H9 (cell line): ENCODE measurements around the gene PFN4. TPM values are rescaled to one million over a fixed set of nuclear protein-coding genes. Genes with fewer than 3 reads are reported as not detected.
A peak's percentile ranks its signal among the peaks of the same experiment; 100 is the strongest.

ENCODE experiments used
- DNase-seq: peaks from one replicate; pipeline ENCODE4 v3.0.0-alpha.2; 2017
- H2AFZ ChIP-seq: one replicate; pipeline ENCODE4 v1.6.1; 2013; ENCODE audit warnings: mild to moderate bottlenecking, low read length, control low read depth, moderate library complexity
- H2AK5ac ChIP-seq: 2 replicates; pipeline ENCODE4 v1.6.1; 2013; ENCODE audit warnings: low read length, control low read depth, mixed read lengths; ENCODE audit not compliant: insufficient read length
- H2BK120ac ChIP-seq: one replicate; pipeline ENCODE4 v1.6.1; 2013; ENCODE audit warnings: low read depth, mild to moderate bottlenecking, low read length, control low read depth, inconsistent platforms; ENCODE audit not compliant: poor library complexity, severe bottlenecking
- H2BK12ac ChIP-seq: 2 replicates; pipeline ENCODE4 v1.6.1; 2013; ENCODE audit warnings: low read length, control low read depth, mixed read lengths, low read depth; ENCODE audit not compliant: insufficient read length
- H2BK15ac ChIP-seq: 2 replicates; pipeline ENCODE4 v1.6.1; 2013; ENCODE audit warnings: low read depth, low read length, control low read depth
- H2BK20ac ChIP-seq: one replicate; pipeline ENCODE4 v1.6.1; 2013; ENCODE audit warnings: low read depth, mild to moderate bottlenecking, low read length, control low read depth, inconsistent platforms; ENCODE audit not compliant: poor library complexity, severe bottlenecking
- H2BK5ac ChIP-seq: 2 replicates; pipeline ENCODE4 v1.6.1; 2013; ENCODE audit warnings: low read length, control low read depth, mixed read lengths; ENCODE audit not compliant: insufficient read length
- H3K14ac ChIP-seq: 2 replicates; pipeline ENCODE4 v1.6.1; 2013; ENCODE audit warnings: low read length, control low read depth; ENCODE audit not compliant: insufficient read depth
- H3K18ac ChIP-seq: 2 replicates; pipeline ENCODE4 v1.6.1; 2013; ENCODE audit warnings: low read depth, mild to moderate bottlenecking, mixed read lengths, low read length, control low read depth; ENCODE audit not compliant: insufficient read length
- H3K23ac ChIP-seq: 2 replicates; pipeline ENCODE4 v1.6.1; 2013; ENCODE audit warnings: low read length, control low read depth, mixed read lengths, low read depth; ENCODE audit not compliant: insufficient read length
- H3K23me2 ChIP-seq: 2 replicates; pipeline ENCODE4 v1.6.1; 2013; ENCODE audit warnings: low read depth, mild to moderate bottlenecking, mixed read lengths, low read length, control low read depth; ENCODE audit not compliant: insufficient read length, poor library complexity, severe bottlenecking
- H3K27ac ChIP-seq: 2 replicates; pipeline ENCODE4 v1.5.1; 2013; ENCODE audit warnings: low read length, control low read depth, mixed read lengths, low read depth; ENCODE audit not compliant: insufficient read length
- H3K27me3 ChIP-seq: 2 replicates; pipeline ENCODE4 v1.6.1; 2013; ENCODE audit warnings: low read length, control low read depth, inconsistent platforms; ENCODE audit not compliant: insufficient read depth
- H3K4ac ChIP-seq: 2 replicates; pipeline ENCODE4 v1.6.1; 2013; ENCODE audit warnings: low read depth, mild to moderate bottlenecking, control low read depth, inconsistent platforms, low read length, moderate library complexity
- H3K4me1 ChIP-seq: 2 replicates; pipeline ENCODE4 v1.6.1; 2013; ENCODE audit warnings: low read length, control low read depth, inconsistent platforms; ENCODE audit not compliant: insufficient read depth
- H3K4me2 ChIP-seq: 2 replicates; pipeline ENCODE4 v1.6.1; 2013; ENCODE audit warnings: low read length, control low read depth, mixed read lengths; ENCODE audit not compliant: insufficient read length, insufficient read depth
- H3K56ac ChIP-seq: 2 replicates; pipeline ENCODE4 v1.6.1; 2013; ENCODE audit warnings: low read depth, mild to moderate bottlenecking, mixed read lengths, low read length, control low read depth; ENCODE audit not compliant: insufficient read length
- H3K79me1 ChIP-seq: 2 replicates; pipeline ENCODE4 v1.6.1; 2013; ENCODE audit warnings: low read depth, mild to moderate bottlenecking, moderate library complexity, low read length, control low read depth, inconsistent platforms; ENCODE audit not compliant: insufficient read depth, poor library complexity, severe bottlenecking
- H3K79me2 ChIP-seq: 2 replicates; pipeline ENCODE4 v1.6.1; 2013; ENCODE audit warnings: low read length, control low read depth, inconsistent platforms; ENCODE audit not compliant: insufficient read depth
- H3K9ac ChIP-seq: 2 replicates; pipeline ENCODE4 v1.6.1; 2013; ENCODE audit warnings: low read length, control low read depth, mixed read lengths; ENCODE audit not compliant: insufficient read length; ENCODE audit errors: extremely low read depth
- H3K9me3 ChIP-seq: one replicate; pipeline ENCODE4 v1.6.1; 2013; ENCODE audit warnings: low read depth, low read length, inconsistent platforms; ENCODE audit not compliant: control insufficient read depth
- H3T11ph ChIP-seq: one replicate; pipeline ENCODE4 v1.6.1; 2013; ENCODE audit warnings: mild to moderate bottlenecking, low read length, control low read depth, inconsistent platforms
- H4K20me1 ChIP-seq: one replicate; pipeline ENCODE4 v1.6.1; 2013; ENCODE audit not compliant: control insufficient read depth, insufficient read length, insufficient read depth
- H4K5ac ChIP-seq: 2 replicates; pipeline ENCODE4 v1.6.1; 2013; ENCODE audit warnings: low read depth, mild to moderate bottlenecking, mixed read lengths, low read length, control low read depth; ENCODE audit not compliant: insufficient read length
- H4K8ac ChIP-seq: replicated peaks from 2 replicates; pipeline ENCODE4 v1.6.1; 2013; ENCODE audit warnings: low read length, control low read depth, mixed read lengths, low read depth; ENCODE audit not compliant: insufficient read length
- H4K91ac ChIP-seq: 2 replicates; pipeline ENCODE4 v1.6.1; 2013; ENCODE audit warnings: low read depth, mild to moderate bottlenecking, moderate library complexity, mixed read lengths, low read length, control low read depth; ENCODE audit not compliant: insufficient read length
- H3K27ac Mint-ChIP-seq, 3 experiments: 2 replicates in 2 of 3; 3 replicates in 1 of 3; pipeline ENCODE4 v1.8.0; 2020 to 2021; ENCODE audit warnings: mixed read lengths in 3 of 3, mild to moderate bottlenecking in 1 of 3, moderate library complexity in 1 of 3
- H3K27me3 Mint-ChIP-seq: 2 replicates; pipeline ENCODE4 v1.8.0; 2021; ENCODE audit warnings: low read depth, mild to moderate bottlenecking, moderate library complexity, mixed read lengths
- H3K36me3 Mint-ChIP-seq, 3 experiments: 2 replicates in 2 of 3; 3 replicates in 1 of 3; pipeline ENCODE4 v1.8.0; 2020 to 2021; ENCODE audit warnings: low read depth in 3 of 3, mixed read lengths in 3 of 3; ENCODE audit not compliant: insufficient read depth in 1 of 3
- H3K4me1 Mint-ChIP-seq, 2 experiments: 2 replicates each; pipeline ENCODE4 v1.8.0; 2020; ENCODE audit warnings: mixed read lengths in 2 of 2
- H3K4me3 Mint-ChIP-seq, 2 experiments: 2 replicates in 1 of 2; 3 replicates in 1 of 2; pipeline ENCODE4 v1.8.0; 2020 to 2021; ENCODE audit warnings: mild to moderate bottlenecking in 2 of 2, mixed read lengths in 2 of 2, moderate library complexity in 1 of 2
- H3K9me3 Mint-ChIP-seq, 2 experiments: 2 replicates in 1 of 2; 3 replicates in 1 of 2; pipeline ENCODE4 v1.8.0; 2020; ENCODE audit warnings: mild to moderate bottlenecking in 2 of 2, mixed read lengths in 2 of 2, moderate library complexity in 1 of 2
- CTCF ChIP-seq: fragments of 200-600 bp; sonication (generic); conservative IDR thresholded peaks from 3 replicates; pipeline ENCODE4 v1.8.0; 2021; ENCODE audit warnings: antibody characterized with exemption, mild to moderate bottlenecking
- WGBS: extraction: QIAGEN DNeasy Blood & Tissue Kit; methylation state at CpG from one replicate; pipeline ENCODE4 v1.1.7; 2013; ENCODE audit warnings: missing lambda C conversion rate, low lambda C conversion rate, mixed read lengths; ENCODE audit not compliant: insufficient read length; ENCODE audit errors: extremely low coverage; 5-methylcytosine and 5-hydroxymethylcytosine counted together
- total RNA-seq: library from RNA; stranded (reverse); gene quantifications from 2 replicates; pipeline ENCODE4 v1.2.1, GENCODE V29; 2021

Gene PFN4
- total RNA-seq, 1 experiment from 2014 or later = not detected

- no peak overlapping the region for H2BK120ac ChIP-seq
- H4K8ac ChIP-seq = no peak overlapping the region
- H3T11ph ChIP-seq = no peak overlapping the region
- H3K27ac Mint-ChIP-seq = peak overlapping the region; percentile 31 to 91 (median 90); a peak in 4 of 7 replicates
- no peak overlapping the region for H2AK5ac ChIP-seq
- no peaks in the 10 kb centered on the region for H3K79me1 ChIP-seq
- H3K27me3 Mint-ChIP-seq = no peaks in the 10 kb centered on the region
- no peak overlapping the region for H2BK5ac ChIP-seq
- H3K18ac ChIP-seq = no peak overlapping the region
- no peaks in the 10 kb centered on the region for H3K9me3 ChIP-seq
- peaks cover 21 to 54% (median 52%) of the 10 kb centered on the region in 3 experiments for H3K36me3 Mint-ChIP-seq
- no peak overlapping the region for H3K14ac ChIP-seq
- H3K9me3 Mint-ChIP-seq = no peaks in the 10 kb centered on the region
- H4K20me1 ChIP-seq = no peaks in the 10 kb centered on the region
- no peak overlapping the region for H2BK12ac ChIP-seq
- peaks cover 11% of the 10 kb centered on the region for H3K23me2 ChIP-seq
- H3K4ac ChIP-seq = no peak overlapping the region
- no CpG with 5 or more reads among the region's 9 CpGs for WGBS
- no peak overlapping the region for H3K56ac ChIP-seq
- no peak for TF ChIP-seq CTCF
- DNase-seq = no peak
- no peak overlapping the region for H2BK15ac ChIP-seq
- H3K4me1 ChIP-seq = peaks cover 3% of the 10 kb centered on the region; the same call in 1 of the 2 replicates
- peak overlapping the region; percentile 74 for H3K4me2 ChIP-seq
- no peaks in the 10 kb centered on the region; the same call in 1 of the 2 replicates for H3K79me2 ChIP-seq
- H3K27ac ChIP-seq = no peak overlapping the region
- H2AFZ ChIP-seq = no peak overlapping the region
- no peak overlapping the region for H4K91ac ChIP-seq
- no peaks in the 10 kb centered on the region for H3K27me3 ChIP-seq
- no peak overlapping the region for H2BK20ac ChIP-seq
- H4K5ac ChIP-seq = no peak overlapping the region
- H3K9ac ChIP-seq = peak overlapping the region; percentile 50
- no peak overlapping the region for H3K23ac ChIP-seq
- peak overlapping the region; percentile 77 to 97 for H3K4me3 Mint-ChIP-seq
- peaks cover 17 to 19% of the 10 kb centered on the region in 2 experiments for H3K4me1 Mint-ChIP-seq
Observed at GRCh38 chr2:24077535-24077877, 45.6 kb downstream of the PFN4 start.
